Tibial nerve (tissue), 4 donors: Measurements from ENCODE around the gene CNNM4.

ENCODE experiments used
- EP300 ChIP-seq, 2 donors: sonication (generic); formaldehyde crosslinking; IDR thresholded peaks; one replicate each; pipeline ENCODE4 v1.6.1; 2017; ENCODE audit warnings: antibody characterized with exemption in 2 of 2, mild to moderate bottlenecking in 1 of 2
- POLR2A ChIP-seq, 2 donors: fragments of 450-650 bp; IDR thresholded peaks; one replicate each; pipeline ENCODE4 v1.6.1; 2017; ENCODE audit warnings: antibody characterized with exemption in 2 of 2, mild to moderate bottlenecking in 2 of 2, moderate library complexity in 2 of 2
- TF ChIP-seq, protein P1 (sequence below), 5 experiments: fragments of 200-600 bp in 3 of 5; fragments of 450-650 bp in 2 of 5; sonication (generic) in 3 of 5; IDR thresholded peaks; one replicate each; pipeline ENCODE4 v1.5.1; 2016 to 2019; ENCODE audit warnings: antibody characterized with exemption in 5 of 5, mild to moderate bottlenecking in 3 of 5, moderate library complexity in 2 of 5

DNA sequence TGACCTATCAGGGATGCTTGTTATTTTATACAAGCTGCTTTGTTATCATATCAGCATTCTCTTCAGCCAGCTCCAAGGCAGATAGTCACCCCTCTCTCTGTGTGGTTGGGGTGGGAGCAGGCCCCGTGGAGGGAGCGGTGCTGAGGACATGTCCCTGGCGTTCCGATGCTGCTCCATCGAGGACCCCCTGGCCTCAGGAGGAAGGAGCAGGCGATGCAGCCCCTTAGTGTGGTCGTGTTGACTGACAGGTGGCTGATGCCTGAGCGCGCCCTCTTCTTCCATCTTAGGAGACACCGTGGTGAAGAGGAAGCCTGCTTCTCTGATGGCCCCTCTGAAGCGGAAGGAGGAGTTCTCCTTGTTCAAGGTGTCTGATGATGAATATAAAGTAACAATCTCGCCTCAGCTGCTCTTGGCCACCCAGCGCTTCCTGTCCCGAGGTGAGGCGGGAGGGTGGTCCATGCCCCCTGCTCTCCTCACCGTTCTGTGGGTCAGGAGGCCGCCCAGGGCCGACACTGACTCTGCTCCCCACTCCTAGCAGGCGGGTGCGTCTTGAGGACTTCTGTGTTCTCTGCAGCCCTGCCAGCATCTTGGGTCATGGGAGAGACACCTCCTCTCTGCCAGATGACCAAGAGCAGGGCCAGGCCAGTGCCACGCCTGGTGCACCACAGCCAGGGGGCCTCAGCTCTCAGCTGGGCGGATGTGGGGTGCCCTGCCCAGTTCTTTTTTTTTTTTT is 66.0 kb downstream of the CNNM4 start:
- TF ChIP-seq, protein P1, sequence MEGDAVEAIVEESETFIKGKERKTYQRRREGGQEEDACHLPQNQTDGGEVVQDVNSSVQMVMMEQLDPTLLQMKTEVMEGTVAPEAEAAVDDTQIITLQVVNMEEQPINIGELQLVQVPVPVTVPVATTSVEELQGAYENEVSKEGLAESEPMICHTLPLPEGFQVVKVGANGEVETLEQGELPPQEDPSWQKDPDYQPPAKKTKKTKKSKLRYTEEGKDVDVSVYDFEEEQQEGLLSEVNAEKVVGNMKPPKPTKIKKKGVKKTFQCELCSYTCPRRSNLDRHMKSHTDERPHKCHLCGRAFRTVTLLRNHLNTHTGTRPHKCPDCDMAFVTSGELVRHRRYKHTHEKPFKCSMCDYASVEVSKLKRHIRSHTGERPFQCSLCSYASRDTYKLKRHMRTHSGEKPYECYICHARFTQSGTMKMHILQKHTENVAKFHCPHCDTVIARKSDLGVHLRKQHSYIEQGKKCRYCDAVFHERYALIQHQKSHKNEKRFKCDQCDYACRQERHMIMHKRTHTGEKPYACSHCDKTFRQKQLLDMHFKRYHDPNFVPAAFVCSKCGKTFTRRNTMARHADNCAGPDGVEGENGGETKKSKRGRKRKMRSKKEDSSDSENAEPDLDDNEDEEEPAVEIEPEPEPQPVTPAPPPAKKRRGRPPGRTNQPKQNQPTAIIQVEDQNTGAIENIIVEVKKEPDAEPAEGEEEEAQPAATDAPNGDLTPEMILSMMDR (IDR thresholded peaks at IDR 0.05): no peak
- no peak for TF ChIP-seq POLR2A (IDR thresholded peaks at IDR 0.05)
- TF ChIP-seq EP300 (IDR thresholded peaks at IDR 0.05): no peak
